ENCODE results near the gene POU2F1. TPM values are rescaled to one million over a fixed set of nuclear protein-coding genes. Genes with fewer than 3 reads are reported as not detected.

POU2F1 gene
- total RNA-seq, 4 donors from 2014 or later: 21.0 to 33.7 (median 21.8) TPM

DNA sequence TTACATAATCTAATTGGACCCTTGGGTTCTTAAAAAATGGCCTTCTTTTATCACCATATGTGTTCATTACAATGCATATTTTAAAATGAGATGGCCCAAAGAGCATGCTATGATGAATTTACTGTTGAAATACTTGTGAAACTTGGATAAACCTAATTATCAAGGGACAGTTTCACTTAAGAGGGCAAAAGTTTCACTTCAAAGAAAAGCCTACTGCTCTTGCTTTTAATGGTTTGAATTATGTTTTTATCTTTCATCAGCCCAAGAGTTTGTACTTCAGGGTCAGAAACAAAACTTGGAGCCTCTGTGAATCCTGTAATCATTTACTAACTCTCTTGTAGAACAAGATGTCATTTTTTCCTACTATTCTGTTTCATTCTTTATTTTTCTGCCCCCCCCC is 32.3 kb downstream of the POU2F1 start:
- Histone ChIP-seq H3K4me3 (no peak overlapping the region), H3K9me3 (no peaks in the 10 kb centered on the region), H3K36me3 (no peaks in the 10 kb centered on the region), H3K4me1 (peaks cover 0 to 8% (median 0%) of the 10 kb centered on the region in 4 donors), H3K27ac (no peak overlapping the region), H3K27me3 (no peaks in the 10 kb centered on the region)
- DNase-seq (ENCODE audit: low spot score in 2 of 2): no peak
- TF ChIP-seq, protein P1, sequence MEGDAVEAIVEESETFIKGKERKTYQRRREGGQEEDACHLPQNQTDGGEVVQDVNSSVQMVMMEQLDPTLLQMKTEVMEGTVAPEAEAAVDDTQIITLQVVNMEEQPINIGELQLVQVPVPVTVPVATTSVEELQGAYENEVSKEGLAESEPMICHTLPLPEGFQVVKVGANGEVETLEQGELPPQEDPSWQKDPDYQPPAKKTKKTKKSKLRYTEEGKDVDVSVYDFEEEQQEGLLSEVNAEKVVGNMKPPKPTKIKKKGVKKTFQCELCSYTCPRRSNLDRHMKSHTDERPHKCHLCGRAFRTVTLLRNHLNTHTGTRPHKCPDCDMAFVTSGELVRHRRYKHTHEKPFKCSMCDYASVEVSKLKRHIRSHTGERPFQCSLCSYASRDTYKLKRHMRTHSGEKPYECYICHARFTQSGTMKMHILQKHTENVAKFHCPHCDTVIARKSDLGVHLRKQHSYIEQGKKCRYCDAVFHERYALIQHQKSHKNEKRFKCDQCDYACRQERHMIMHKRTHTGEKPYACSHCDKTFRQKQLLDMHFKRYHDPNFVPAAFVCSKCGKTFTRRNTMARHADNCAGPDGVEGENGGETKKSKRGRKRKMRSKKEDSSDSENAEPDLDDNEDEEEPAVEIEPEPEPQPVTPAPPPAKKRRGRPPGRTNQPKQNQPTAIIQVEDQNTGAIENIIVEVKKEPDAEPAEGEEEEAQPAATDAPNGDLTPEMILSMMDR (IDR thresholded peaks at IDR 0.05): no peak
- TF ChIP-seq EP300 (IDR thresholded peaks at IDR 0.05): no peak
- TF ChIP-seq POLR2A (IDR thresholded peaks at IDR 0.05): no peak

DNA sequence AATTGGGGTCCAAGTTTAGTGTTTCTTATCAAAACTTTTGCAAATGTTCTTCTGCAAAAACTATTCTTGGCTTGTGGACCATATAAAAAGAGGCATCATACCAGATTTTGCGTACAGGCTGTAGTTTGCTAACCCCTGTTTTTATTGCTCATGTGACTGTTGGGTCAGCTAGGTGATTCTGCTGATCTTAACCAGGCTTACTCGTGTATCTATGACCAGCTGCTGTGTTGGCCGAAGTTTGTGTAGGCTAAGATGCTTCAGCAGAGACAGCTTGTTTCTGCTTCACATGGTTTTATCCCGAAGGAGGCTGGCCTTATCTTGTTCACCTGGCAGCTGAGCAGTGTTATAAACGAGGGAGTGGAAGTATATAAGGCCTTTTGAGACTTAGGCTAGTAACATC is 38.2 kb downstream of the POU2F1 start:
- DNase-seq (ENCODE audit: low spot score in 2 of 2): no peak
- Histone ChIP-seq H3K36me3 (no peaks in the 10 kb centered on the region), H3K27me3 (no peaks in the 10 kb centered on the region), H3K4me3 (no peak overlapping the region), H3K4me1 (peaks cover 0 to 25% (median 2%) of the 10 kb centered on the region in 4 donors), H3K27ac (no peak overlapping the region), H3K9me3 (no peaks in the 10 kb centered on the region)
- 68 to 83% methylated on average over 5 of the region's 5 CpGs for WGBS, 2 donors
- TF ChIP-seq EP300 (IDR thresholded peaks at IDR 0.05) (no peak), POLR2A (IDR thresholded peaks at IDR 0.05) (no peak)
- TF ChIP-seq, protein P1 (IDR thresholded peaks at IDR 0.05): no peak

DNA sequence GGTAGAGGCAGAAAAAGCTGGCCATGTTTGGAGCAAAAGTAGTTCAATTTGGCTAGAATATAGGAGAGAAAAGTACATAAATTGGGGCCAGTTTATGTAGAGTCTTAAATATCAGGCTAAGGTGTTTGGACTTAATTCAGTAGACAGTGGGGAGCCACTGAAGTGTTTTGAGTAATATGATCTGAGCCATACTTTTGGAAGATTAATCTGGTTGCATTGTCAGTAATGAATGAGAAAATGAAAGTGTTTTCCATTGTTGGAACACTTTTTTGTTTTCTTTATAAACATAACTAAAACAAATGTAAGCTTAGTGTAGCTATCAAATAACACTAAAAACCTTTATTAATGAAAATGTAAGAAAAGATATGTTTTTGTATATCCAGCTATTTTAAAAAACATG is 42.1 kb downstream of the POU2F1 start:
- DNase-seq (ENCODE audit: low spot score in 2 of 2): no peak
- Histone ChIP-seq H3K4me1 (peaks cover 0 to 34% (median 4%) of the 10 kb centered on the region in 4 donors), H3K27ac (no peak overlapping the region), H3K27me3 (no peaks in the 10 kb centered on the region), H3K9me3 (no peaks in the 10 kb centered on the region), H3K36me3 (no peaks in the 10 kb centered on the region), H3K4me3 (no peak overlapping the region)
- TF ChIP-seq, protein P1 (IDR thresholded peaks at IDR 0.05): no peak
- TF ChIP-seq EP300 (IDR thresholded peaks at IDR 0.05) (no peak), POLR2A (IDR thresholded peaks at IDR 0.05) (no peak)

DNA sequence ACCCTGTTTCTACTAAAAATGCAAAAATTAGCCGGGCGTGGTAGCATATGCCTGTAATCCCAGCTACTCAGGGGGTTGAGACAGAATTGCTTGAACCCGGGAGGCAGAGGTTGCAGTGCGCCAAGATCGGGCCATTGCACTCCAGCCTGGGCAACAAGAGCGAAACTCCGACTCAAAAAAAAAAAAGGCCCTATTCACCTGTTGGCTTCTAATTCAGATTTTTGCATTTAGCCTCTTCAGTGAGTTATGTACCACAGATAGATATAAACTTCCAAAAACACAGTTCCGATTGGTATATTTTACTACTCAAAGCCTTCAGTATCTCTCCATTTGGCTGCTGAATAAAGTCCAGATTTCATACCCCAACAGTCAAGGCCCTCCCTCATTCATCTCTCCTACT is 42.7 kb downstream of the POU2F1 start:
- no peak overlapping the region for H3K27ac ChIP-seq
- H3K4me3 ChIP-seq: no peak overlapping the region
- no peaks in the 10 kb centered on the region for H3K27me3 ChIP-seq
- TF ChIP-seq, protein P1 (IDR thresholded peaks at IDR 0.05): no peak
- TF ChIP-seq POLR2A (IDR thresholded peaks at IDR 0.05) (no peak), EP300 (IDR thresholded peaks at IDR 0.05) (no peak)
- WGBS, 2 donors: 91 to 95% methylated on average over 8 of the region's 8 CpGs
- H3K36me3 ChIP-seq: no peaks in the 10 kb centered on the region
- peaks cover 0 to 35% (median 4%) of the 10 kb centered on the region in 4 donors for H3K4me1 ChIP-seq
- H3K9me3 ChIP-seq: no peaks in the 10 kb centered on the region
- no peak for DNase-seq (ENCODE audit: low spot score in 2 of 2)

DNA sequence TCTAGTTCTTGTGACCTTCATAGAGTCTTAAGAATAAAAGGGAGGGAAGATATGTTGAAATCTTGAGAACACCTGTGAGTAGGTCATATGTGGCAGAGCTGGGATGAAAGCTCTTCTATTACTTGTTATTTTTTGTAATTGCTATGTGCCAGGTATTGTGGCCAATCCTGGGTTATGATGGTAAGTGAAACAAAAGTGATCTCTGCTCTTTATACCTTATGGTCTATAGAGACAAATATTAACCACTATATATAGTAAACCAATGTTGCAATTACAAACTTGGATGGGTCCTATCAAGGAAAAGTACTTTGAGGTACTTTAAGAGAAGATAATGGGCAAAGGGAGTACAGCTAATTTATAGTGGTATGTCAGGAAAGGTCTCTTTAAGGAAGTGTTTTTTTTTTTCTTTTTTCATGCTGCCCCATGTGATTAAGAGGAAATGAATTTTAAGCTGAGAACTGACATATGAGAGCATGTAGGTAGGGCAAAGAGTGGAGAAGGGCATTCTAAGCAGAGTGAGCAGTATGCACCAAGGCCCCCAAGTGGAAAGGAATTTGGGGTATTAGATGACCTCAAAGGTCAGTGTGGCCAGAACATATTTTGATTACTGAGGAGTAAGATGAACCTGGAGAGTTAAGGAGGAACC is 43.3 kb downstream of the POU2F1 start:
- no peak overlapping the region for H3K4me3 ChIP-seq
- TF ChIP-seq POLR2A (IDR thresholded peaks at IDR 0.05) (no peak), EP300 (IDR thresholded peaks at IDR 0.05) (no peak)
- TF ChIP-seq, protein P1 (IDR thresholded peaks at IDR 0.05): no peak
- peaks cover 0 to 37% (median 4%) of the 10 kb centered on the region in 4 donors for H3K4me1 ChIP-seq
- no peaks in the 10 kb centered on the region for H3K27me3 ChIP-seq
- H3K36me3 ChIP-seq: no peaks in the 10 kb centered on the region
- no peak for DNase-seq (ENCODE audit: low spot score in 2 of 2)
- H3K27ac ChIP-seq: no peak overlapping the region
- H3K9me3 ChIP-seq: no peaks in the 10 kb centered on the region

Data from tibial nerve (tissue), 4 donors.